HUES48 (cell line): Measurements from ENCODE around the gene RTEL1.
A peak's percentile ranks its signal among the peaks of the same experiment; 100 is the strongest.

Source experiments
- H3K27ac ChIP-seq: one replicate; pipeline ENCODE4 v1.7.0; 2013; ENCODE audit warnings: low read depth, low read length, inconsistent platforms
- H3K27me3 ChIP-seq: 2 replicates; pipeline ENCODE4 v1.6.1; 2013; ENCODE audit warnings: mild to moderate bottlenecking, low read length; ENCODE audit not compliant: control insufficient read depth, insufficient read depth
- H3K36me3 ChIP-seq: 2 replicates; pipeline ENCODE4 v1.6.1; 2013; ENCODE audit warnings: low read length; ENCODE audit not compliant: control insufficient read depth, insufficient read depth
- H3K4me1 ChIP-seq: 2 replicates; pipeline ENCODE4 v1.6.1; 2013; ENCODE audit warnings: mild to moderate bottlenecking, low read length; ENCODE audit not compliant: control insufficient read depth, insufficient read depth
- H3K4me3 ChIP-seq: 2 replicates; pipeline ENCODE4 v1.5.1; 2013; ENCODE audit warnings: mild to moderate bottlenecking, low read depth, low read length
- H3K9ac ChIP-seq: 2 replicates; pipeline ENCODE4 v1.6.1; 2013; ENCODE audit warnings: mild to moderate bottlenecking, low read depth, low read length, moderate library complexity
- H3K9me3 ChIP-seq: 2 replicates; pipeline ENCODE4 v1.6.1; 2013; ENCODE audit warnings: low read length; ENCODE audit not compliant: control insufficient read depth, insufficient read depth

The RTEL1 gene

DNA sequence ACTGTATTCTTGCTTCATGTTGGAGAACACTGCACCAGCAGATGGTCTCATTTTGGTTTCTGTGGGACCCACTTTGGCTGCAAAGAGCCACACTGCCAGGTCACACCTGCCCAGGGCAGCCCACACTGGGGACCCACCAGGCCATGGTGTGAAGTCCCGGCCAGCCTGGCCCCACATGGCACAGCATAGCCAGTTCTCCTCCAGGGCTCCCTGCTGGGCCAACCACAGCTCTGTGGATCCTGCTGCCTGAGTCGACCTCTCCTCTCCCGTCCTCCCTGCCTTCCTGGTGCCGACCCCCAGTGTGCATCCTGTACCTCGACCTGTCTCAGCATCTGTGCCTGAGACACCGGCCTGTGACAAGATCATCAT lies 46.6 kb downstream of the RTEL1 start:
- Histone ChIP-seq H3K9me3 (no peaks in the 10 kb centered on the region), H3K4me3 (no peak overlapping the region), H3K4me1 (no peaks in the 10 kb centered on the region), H3K9ac (no peak overlapping the region), H3K27me3 (no peaks in the 10 kb centered on the region), H3K27ac (no peak overlapping the region), H3K36me3 (peaks cover 35% of the 10 kb centered on the region)

DNA sequence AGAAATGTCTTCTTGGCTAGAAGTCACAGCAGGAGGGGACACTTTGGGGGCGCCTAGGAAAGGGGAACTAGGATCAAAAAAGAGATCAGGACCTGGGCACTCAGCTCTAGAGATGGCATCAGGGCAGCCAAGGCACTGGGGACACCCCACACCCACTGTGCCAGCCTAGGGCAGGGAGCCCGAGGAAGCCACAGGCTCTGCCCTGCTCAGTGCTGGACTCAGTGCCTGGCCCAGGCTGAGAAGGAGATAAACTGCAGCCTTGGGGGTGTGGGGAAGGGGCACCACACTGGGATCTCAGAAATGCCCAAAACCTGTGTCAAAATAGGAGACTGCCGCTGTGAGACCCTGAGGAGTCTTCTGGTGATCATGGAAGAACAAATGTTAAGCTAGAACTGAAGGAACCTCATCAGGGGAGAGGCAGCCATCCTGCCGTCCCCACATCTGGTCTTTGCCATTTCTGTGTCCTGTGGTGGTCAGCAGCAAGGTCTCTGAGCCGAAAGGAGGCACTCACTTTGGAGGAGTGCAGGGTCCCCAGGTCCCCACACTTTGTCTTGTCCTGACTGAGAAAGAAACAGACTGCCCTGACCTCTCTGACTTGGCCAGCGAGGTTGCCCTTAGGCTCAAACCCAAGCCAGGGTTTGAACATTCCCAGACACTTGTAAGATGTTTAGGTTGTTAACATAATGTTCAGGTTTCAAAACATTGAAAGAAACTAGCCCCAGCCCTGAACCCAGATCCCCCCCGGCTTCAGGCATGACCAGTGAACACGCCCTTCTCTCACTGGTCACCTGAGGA lies 47.3 kb downstream of the RTEL1 start:
- Histone ChIP-seq H3K4me1 (no peaks in the 10 kb centered on the region), H3K27me3 (no peaks in the 10 kb centered on the region), H3K4me3 (no peak overlapping the region), H3K9ac (no peak overlapping the region), H3K9me3 (no peaks in the 10 kb centered on the region), H3K27ac (no peak overlapping the region), H3K36me3 (peaks cover 38% of the 10 kb centered on the region)

DNA sequence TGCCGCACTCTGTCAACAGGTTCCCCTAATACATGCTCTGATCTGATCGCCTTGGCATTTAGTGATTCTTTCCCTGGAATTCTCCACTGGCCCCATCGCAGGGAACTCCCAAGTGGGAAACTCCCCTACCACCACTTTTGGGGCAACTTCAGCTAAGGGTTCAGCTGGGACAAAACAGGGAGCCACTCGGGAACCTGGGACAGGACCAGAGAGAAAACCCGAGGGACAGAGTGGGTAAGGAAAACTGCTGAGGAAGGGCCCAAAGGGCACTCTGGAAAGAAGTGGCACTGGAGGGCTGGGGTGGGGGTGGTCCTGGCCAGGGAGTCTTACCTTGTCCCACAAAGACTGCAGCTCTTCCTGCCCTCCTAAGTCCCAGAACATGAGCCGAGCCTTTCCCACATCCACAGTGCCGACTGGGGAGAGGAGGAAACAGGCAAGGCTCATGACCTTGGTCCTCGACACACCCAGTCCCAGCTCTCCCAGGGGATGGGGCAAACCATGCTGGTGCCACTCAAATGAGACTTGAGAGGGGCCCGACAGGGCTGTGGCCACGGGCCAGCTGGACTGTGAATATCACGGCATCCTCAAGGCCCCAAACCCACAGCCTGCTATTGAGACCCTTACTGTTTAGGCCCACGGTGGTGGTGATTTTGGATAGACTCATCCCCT lies 48.0 kb downstream of the RTEL1 start:
- H3K36me3 ChIP-seq = peaks cover 45% of the 10 kb centered on the region
- peak overlapping the region; percentile 90; the same call in 1 of the 2 replicates for H3K4me3 ChIP-seq
- no peaks in the 10 kb centered on the region for H3K27me3 ChIP-seq
- H3K9ac ChIP-seq = no peak overlapping the region
- H3K4me1 ChIP-seq = no peaks in the 10 kb centered on the region
- no peaks in the 10 kb centered on the region for H3K9me3 ChIP-seq
- no peak overlapping the region for H3K27ac ChIP-seq

GRCh38 chr20:63706852-63707557 lies 48.9 kb downstream of the RTEL1 start:
- Histone ChIP-seq H3K27ac (peak overlapping the region; percentile 70), H3K27me3 (no peaks in the 10 kb centered on the region), H3K4me1 (no peaks in the 10 kb centered on the region), H3K4me3 (peak overlapping the region; percentile 90), H3K9me3 (no peaks in the 10 kb centered on the region), H3K9ac (peak overlapping the region; percentile 65; the same call in 1 of the 2 replicates), H3K36me3 (peaks cover 53% of the 10 kb centered on the region)

DNA sequence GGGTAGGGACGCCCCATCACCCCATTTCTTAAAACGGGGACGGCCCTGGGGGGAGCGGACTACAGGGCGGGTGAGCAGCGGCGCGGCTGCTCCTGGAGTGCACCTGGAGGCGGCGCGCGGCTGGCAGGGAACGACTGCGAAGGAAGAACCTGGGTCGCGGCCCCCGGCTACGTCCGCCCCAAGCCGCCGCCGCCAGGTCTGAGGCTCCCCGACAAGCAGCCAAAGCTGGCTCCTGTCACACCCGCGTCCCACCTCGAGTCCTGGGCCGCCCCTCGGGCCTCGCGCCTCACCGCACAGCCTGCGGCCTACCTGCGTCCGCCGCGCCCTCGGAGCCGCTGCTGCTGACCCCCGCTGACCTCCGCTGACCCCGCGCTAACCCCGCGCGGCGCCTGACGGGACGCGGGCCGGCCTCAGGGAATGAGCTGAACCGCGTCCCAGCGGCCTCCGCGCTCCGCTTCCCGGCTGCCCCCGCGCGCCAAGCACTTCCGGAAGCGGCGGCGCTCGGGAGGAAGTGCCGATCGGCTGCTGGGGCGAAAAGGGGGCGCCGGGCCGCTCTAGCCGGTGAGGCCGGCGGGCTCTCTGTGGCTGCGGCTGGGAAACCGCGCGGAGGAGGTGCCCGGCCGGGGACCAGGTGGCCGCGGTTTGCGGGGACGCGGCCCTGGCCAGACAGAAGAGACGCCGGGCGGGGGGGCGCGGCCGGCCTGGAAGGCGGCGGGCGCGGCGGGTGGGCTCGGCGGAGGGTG lies 49.6 kb downstream of the RTEL1 start, which contains the start of the genes ARFRP1 and ZGPAT:
TSS of gene ARFRP1 (minus strand) at position 419 of the 743 bp plus-strand sequence. CDS start 885 bp downstream, outside the sequence.
TSS of gene ZGPAT (plus strand) at position 482 of the 743 bp plus-strand sequence. CDS start 542 bp downstream, outside the sequence.
- H3K36me3 ChIP-seq = peaks cover 58% of the 10 kb centered on the region
- no peaks in the 10 kb centered on the region for H3K4me1 ChIP-seq
- no peaks in the 10 kb centered on the region for H3K27me3 ChIP-seq
- H3K4me3 ChIP-seq = peak within 1 kb of the TSS; percentile 90
- peak within 1 kb of the TSS; percentile 65; the same call in 1 of the 2 replicates for H3K9ac ChIP-seq
- H3K9me3 ChIP-seq = no peaks in the 10 kb centered on the region
- H3K27ac ChIP-seq = peak within 1 kb of the TSS; percentile 70

- Histone ChIP-seq H3K27me3 (no peaks in the 10 kb centered on the region), H3K4me3 (peak overlapping the region; percentile 90), H3K4me1 (no peaks in the 10 kb centered on the region), H3K9me3 (no peaks in the 10 kb centered on the region), H3K36me3 (peaks cover 58% of the 10 kb centered on the region), H3K27ac (peak overlapping the region; percentile 28), H3K9ac (no peak overlapping the region)
These were observed 50.4 kb downstream of the RTEL1 start for GRCh38 chr20:63708301-63709148.

- Histone ChIP-seq H3K9ac (no peak overlapping the region), H3K36me3 (peaks cover 55% of the 10 kb centered on the region), H3K27ac (no peak overlapping the region), H3K4me1 (no peaks in the 10 kb centered on the region), H3K9me3 (no peaks in the 10 kb centered on the region), H3K27me3 (no peaks in the 10 kb centered on the region), H3K4me3 (peak overlapping the region; percentile 90; the same call in 1 of the 2 replicates)
These were observed 51.0 kb downstream of the RTEL1 start for GRCh38 chr20:63709149-63709527.

GRCh38 chr20:63711085-63711645 lies 53.1 kb downstream of the RTEL1 start:
- H3K36me3 ChIP-seq = peaks cover 42% of the 10 kb centered on the region
- no peak overlapping the region for H3K27ac ChIP-seq
- no peaks in the 10 kb centered on the region for H3K4me1 ChIP-seq
- no peaks in the 10 kb centered on the region for H3K27me3 ChIP-seq
- H3K9ac ChIP-seq = no peak overlapping the region
- no peak overlapping the region for H3K4me3 ChIP-seq
- no peaks in the 10 kb centered on the region for H3K9me3 ChIP-seq

DNA sequence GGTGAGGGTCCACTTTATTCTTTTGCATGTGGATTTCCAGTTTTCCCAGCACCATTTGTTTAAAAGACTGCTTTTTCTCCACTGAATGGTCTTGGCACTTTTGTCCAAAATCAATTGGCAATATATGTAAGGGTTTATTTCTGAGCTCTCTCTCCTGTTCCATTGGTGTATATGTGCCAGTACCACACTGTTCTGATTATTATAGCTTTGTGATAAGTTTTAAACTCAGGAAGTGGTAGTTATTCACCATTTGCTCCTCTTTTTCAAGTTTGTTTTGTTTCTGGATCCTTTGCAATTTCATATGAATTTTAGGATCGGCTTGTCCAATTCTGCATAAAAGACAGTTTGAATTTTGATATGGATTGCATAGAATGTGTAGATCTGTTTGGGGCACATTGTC lies 54.1 kb downstream of the RTEL1 start:
- H3K36me3 ChIP-seq = peaks cover 40% of the 10 kb centered on the region
- no peak overlapping the region for H3K27ac ChIP-seq

More for the DNA sequence above, 54.1 kb downstream of the RTEL1 start:
- H3K9ac ChIP-seq = no peak overlapping the region
- no peaks in the 10 kb centered on the region for H3K4me1 ChIP-seq
- H3K27me3 ChIP-seq = no peaks in the 10 kb centered on the region
- no peaks in the 10 kb centered on the region for H3K9me3 ChIP-seq
- no peak overlapping the region for H3K4me3 ChIP-seq
